K562 (cell line): ENCODE results near the gene ZNF22. TPM values are rescaled to one million over a fixed set of nuclear protein-coding genes. Genes with fewer than 3 reads are reported as not detected.

Experiments
- ATAC-seq: fragments of 200-7000 bp; cut with Tn5 transposase; 3 replicates; pipeline ENCODE4 v1.9.1; 2020; ENCODE audit warnings: moderate library complexity
- BruUV-seq: library from RNA; stranded (reverse); fragments of 400-500 nt; replicated peaks from 2 replicates; lab custom pipeline; 2021; lab: Mats Ljungman, UMichigan
- CTCF ChIA-PET: fragments of 300-600 bp; formaldehyde crosslinking; extraction: SDS; loops from one replicate; lab custom pipeline; 2021; ENCODE audit warnings: low intra/inter-chr PET ratio; lab: Yijun Ruan, JAX
- POLR2A ChIA-PET: fragments of 300-600, 350-650 bp; sonication (Branson Sonifier 250); formaldehyde crosslinking; extraction: SDS; loops from one replicate; lab custom pipeline; 2021; ENCODE audit warnings: antibody characterized with exemption, inconsistent platforms; lab: Yijun Ruan, JAX
- DNase-seq, 4 experiments: peaks; one replicate each; pipeline versions ENCODE4 v3.0.0 to v3.0.0-alpha.2; 2011 to 2018; ENCODE audit warnings: low spot score in 3 of 4, mixed read lengths in 3 of 4; ENCODE audit errors: extremely low read depth in 1 of 4
- FAIRE-seq: peaks from 2 replicates; lab custom pipeline; 2011; peaks lifted over from hg19 to GRCh38; lab: Jason Lieb, UNC
- H2AFZ ChIP-seq: 2 replicates; pipeline ENCODE4 v1.6.0; 2011; ENCODE audit warnings: low read depth, low read length, control low read depth, inconsistent platforms
- H3K27ac ChIP-seq: fragments of 200-600 bp; 3 replicates; pipeline ENCODE4 v1.8.0; 2011; ENCODE audit warnings: low read depth, mild to moderate bottlenecking, control low read depth, inconsistent platforms, low read length, moderate library complexity, mixed read lengths; ENCODE audit errors: extremely low read depth
- H3K27me3 ChIP-seq, 2 experiments: fragments of 300-600 bp in 1 of 2; 2 replicates in 1 of 2; 3 replicates in 1 of 2; pipeline versions ENCODE4 v1.6.0 to v1.8.0; 2011; ENCODE audit warnings: inconsistent platforms in 2 of 2, low read length in 2 of 2, mild to moderate bottlenecking in 1 of 2, mixed read lengths in 1 of 2, moderate library complexity in 1 of 2; ENCODE audit not compliant: control insufficient read depth in 2 of 2, insufficient read depth in 2 of 2
- H3K36me3 ChIP-seq: fragments of 300-600 bp; 3 replicates; pipeline ENCODE4 v1.8.0; 2011; ENCODE audit warnings: mild to moderate bottlenecking, low read length, inconsistent platforms; ENCODE audit not compliant: control insufficient read depth, insufficient read depth
- H3K4me1 ChIP-seq, 2 experiments: fragments of 200-600 bp in 1 of 2; replicated peaks in 1 of 2; 2 replicates in 1 of 2; 3 replicates in 1 of 2; pipeline versions ENCODE4 v1.5.1 to v1.8.0; 2011; ENCODE audit warnings: inconsistent platforms in 2 of 2, low read length in 2 of 2, mild to moderate bottlenecking in 1 of 2, mixed read lengths in 1 of 2, moderate library complexity in 1 of 2; ENCODE audit not compliant: control insufficient read depth in 2 of 2, insufficient read depth in 2 of 2
- H3K4me2 ChIP-seq: 2 replicates; pipeline ENCODE4 v1.6.1; 2011; ENCODE audit warnings: low read length, control low read depth, inconsistent platforms, mixed read lengths; ENCODE audit not compliant: insufficient read depth
- H3K4me3 ChIP-seq: fragments of 200-600 bp; sonication (generic), shearing (Covaris generic); 2 replicates; pipeline ENCODE4 v1.5.1; 2016; ENCODE audit warnings: control low read depth, inconsistent platforms
- H3K79me2 ChIP-seq: fragments of 200-600 bp; 3 replicates; pipeline ENCODE4 v1.8.0; 2011; ENCODE audit warnings: low read length, inconsistent platforms; ENCODE audit not compliant: control insufficient read depth, insufficient read depth
- H3K9ac ChIP-seq, 2 experiments: 2 replicates each; pipeline versions ENCODE4 v1.6.0 to v1.6.1; 2011; ENCODE audit warnings: low read depth in 2 of 2, low read length in 2 of 2, control low read depth in 1 of 2, inconsistent platforms in 1 of 2, mild to moderate bottlenecking in 1 of 2, mixed read lengths in 1 of 2; ENCODE audit not compliant: insufficient read depth in 1 of 2
- H3K9me1 ChIP-seq: one replicate; pipeline ENCODE4 v1.6.0; 2011; ENCODE audit warnings: inconsistent platforms, mild to moderate bottlenecking, low read length, moderate library complexity; ENCODE audit not compliant: control insufficient read depth, insufficient read depth
- H3K9me3 ChIP-seq: replicated peaks from 2 replicates; pipeline ENCODE4 v1.5.1; 2011; ENCODE audit warnings: low read depth, low read length, inconsistent platforms; ENCODE audit not compliant: control insufficient read depth, insufficient read depth
- H4K20me1 ChIP-seq: replicated peaks from 2 replicates; pipeline ENCODE4 v1.6.1; 2011; ENCODE audit warnings: low read length, inconsistent platforms, mixed read lengths; ENCODE audit not compliant: control insufficient read depth, insufficient read depth
- JUNB ChIP-seq: fragments of 450-650 bp; formaldehyde crosslinking; conservative IDR thresholded peaks from 2 replicates; pipeline ENCODE4 v1.4.0; 2020; ENCODE audit warnings: mild to moderate bottlenecking
- NUFIP1 ChIP-seq: fragments of 450-650 bp; IDR thresholded peaks from 2 replicates; pipeline ENCODE4 v1.6.1; 2018; ENCODE audit not compliant: partially characterized antibody
- TARDBP ChIP-seq: fragments of 450-650 bp; IDR thresholded peaks from 2 replicates; pipeline ENCODE4 v1.6.1; 2016
- ZNF146 ChIP-seq: IDR thresholded peaks from one replicate; pipeline ENCODE4 v1.6.1; 2018; ENCODE audit warnings: missing compliant biosample characterization; ENCODE audit not compliant: unreplicated experiment
- ZNF311 ChIP-seq: fragments of 250-450 bp; sonication (Bioruptor Pico); IDR thresholded peaks from 2 replicates; pipeline ENCODE4 v1.4.0; 2020; ENCODE audit warnings: mild to moderate bottlenecking, moderate library complexity
- ZNF668 ChIP-seq: fragments of 250-450 bp; sonication (Bioruptor Pico); IDR thresholded peaks from 2 replicates; pipeline ENCODE4 v1.8.0; 2022; ENCODE audit warnings: mild to moderate bottlenecking, inconsistent platforms
- WGBS: fragments of 100-300 bp; shearing (Covaris generic); methylation state at CpG from one replicate; pipeline ENCODE4 v1.1.6; 2016; ENCODE audit warnings: low coverage, mixed read lengths; ENCODE audit not compliant: insufficient coverage; ENCODE audit errors: missing lambda C conversion rate; 5-methylcytosine and 5-hydroxymethylcytosine counted together
- in situ Hi-C: fragments of 300-500 bp; cut with MboI; formaldehyde crosslinking; loops from 4 replicates; pipeline ENCODE4 v1.15.0; 2018; ENCODE audit warnings: inconsistent platforms, mixed read lengths
- intact Hi-C: fragments of 100-400 bp; cut with micrococcal nuclease; formaldehyde crosslinking; loops from 2 replicates; pipeline ENCODE4 v1.14.2; 2022
- polyA plus RNA-seq, 8 experiments: library from polyadenylated mRNA; depleted of rRNA in 4 of 8; stranded (reverse) in 5 of 8; unstranded in 3 of 8; fragments of >200 nt; fragmentation: Nextera tagmentation in 2 of 8; fragmentation: Illumina TruSeq in 1 of 8; extraction: Ambion mirVana in 2 of 8; extraction: Trizol in 1 of 8; gene quantifications; 2 replicates each; pipeline versions ENCODE4 v1.2.1 to v1.2.3, GENCODE V29; 2011 to 2014; ENCODE audit warnings: inconsistent platforms in 1 of 8, missing spikeins in 1 of 8
- total RNA-seq, 7 experiments: library from RNA; depleted of rRNA in 6 of 7; stranded (reverse); fragments of >200 nt in 6 of 7; fragmentation: Illumina TruSeq in 2 of 7; extraction: Trizol in 2 of 7; gene quantifications; 2 replicates each; pipeline versions ENCODE4 v1.2.1 to v1.2.3, GENCODE V29; 2011 to 2021; ENCODE audit warnings: low replicate concordance in 1 of 7
- TF ChIP-seq, protein P1 (sequence below): fragments of 250-450 bp; sonication (Bioruptor Pico); IDR thresholded peaks from 2 replicates; pipeline ENCODE4 v1.4.0; 2020; ENCODE audit warnings: mild to moderate bottlenecking, moderate library complexity
- TF ChIP-seq, protein P2 (sequence below), 2 experiments: fragments of 200-800 bp in 1 of 2; sonication (Bioruptor generic) in 1 of 2; sonication (generic) in 1 of 2; formaldehyde crosslinking in 1 of 2; IDR thresholded peaks in 1 of 2; conservative IDR thresholded peaks in 1 of 2; 2 replicates each; pipeline versions ENCODE4 v1.5.0 to v1.6.1; 2016 to 2020; ENCODE audit warnings: missing compliant biosample characterization in 1 of 2, missing genetic modification characterization in 1 of 2, missing genetic modification reagents in 1 of 2
- TF ChIP-seq, protein P3 (sequence below): sonication (generic); IDR thresholded peaks from 2 replicates; pipeline ENCODE4 v1.6.1; 2016
- TF ChIP-seq, protein P4 (sequence below): fragments of 450-650 bp; IDR thresholded peaks from 2 replicates; pipeline ENCODE4 v1.6.1; 2016; ENCODE audit warnings: antibody characterized with exemption
- TF ChIP-seq, protein P5 (sequence below), 3 experiments: IDR thresholded peaks in 2 of 3; conservative IDR thresholded peaks in 1 of 3; 2 replicates each; pipeline ENCODE4 v1.5.1; 2011 to 2012; ENCODE audit warnings: low read length in 3 of 3, mild to moderate bottlenecking in 3 of 3, control low read depth in 2 of 3, improper control_type of control experiment in 1 of 3, inconsistent platforms in 1 of 3, low read depth in 1 of 3, mixed read lengths in 1 of 3, moderate library complexity in 1 of 3; ENCODE audit not compliant: insufficient read depth in 2 of 3

The ZNF22 gene
- total and polyA plus RNA-seq, 9 of the 15 experiments (the other 6 are each of a cell fraction or from before 2014, with no cell fraction given): 36.2 to 98.7 (median 51.2) TPM

DNA sequence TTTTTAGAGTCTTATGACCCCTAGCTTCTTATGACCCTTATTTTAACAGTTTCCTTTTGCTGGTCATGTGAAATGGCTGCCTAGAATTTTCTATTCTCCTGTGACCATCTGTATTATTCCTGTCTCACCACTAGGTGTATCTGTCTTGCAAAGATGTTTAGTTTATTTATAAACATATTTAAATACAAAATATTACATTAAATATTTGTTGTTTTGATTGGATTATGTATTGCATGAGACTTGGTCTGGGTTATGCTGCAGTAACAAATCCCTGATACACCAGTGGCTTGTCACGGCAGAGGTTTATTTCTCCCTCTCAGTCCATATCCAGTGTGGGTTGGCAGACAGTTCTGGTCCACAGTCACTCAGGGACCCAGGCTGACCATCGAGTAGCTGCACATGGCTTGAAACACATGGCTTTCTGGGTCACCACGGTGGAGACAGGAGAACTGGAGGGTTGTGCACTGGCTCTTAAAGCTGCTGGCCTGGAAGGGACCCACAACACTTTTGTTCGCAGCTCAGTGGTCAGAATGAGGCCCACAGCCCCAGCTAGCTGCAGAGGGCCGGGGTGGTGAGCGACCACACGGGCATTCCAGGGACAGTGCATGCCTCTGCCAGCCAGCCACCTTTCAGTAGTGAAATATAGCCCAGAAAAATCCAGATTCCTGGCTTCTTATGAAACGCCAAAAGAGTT is 33.8 kb upstream of the ZNF22 start:
- peak overlapping the region; percentile 81 for H2AFZ ChIP-seq
- H3K36me3 ChIP-seq: no peaks in the 10 kb centered on the region
- H3K27ac ChIP-seq: no peak overlapping the region
- peaks cover 2 to 31% of the 10 kb centered on the region in 2 experiments; a peak in 2 of 5 replicates for H3K27me3 ChIP-seq
- H3K79me2 ChIP-seq: no peaks in the 10 kb centered on the region
- in situ Hi-C loops: no loop called here
- no peak overlapping the region for H3K4me2 ChIP-seq
- H3K4me3 ChIP-seq: no peak overlapping the region
- no peaks in the 10 kb centered on the region for H4K20me1 ChIP-seq
- no peak overlapping the region for H3K9ac ChIP-seq
- no peak for ATAC-seq
- H3K4me1 ChIP-seq: peaks cover 5 to 7% of the 10 kb centered on the region in 2 experiments; a peak in 4 of 5 replicates
- BruUV-seq: no TSS peak
- H3K9me1 ChIP-seq: no peaks in the 10 kb centered on the region
- no peak for FAIRE-seq
- no peak for DNase-seq
- 28% methylated on average over 8 of the region's 8 CpGs for WGBS
- H3K9me3 ChIP-seq: no peaks in the 10 kb centered on the region
- intact Hi-C loops: no loop called here
- CTCF ChIA-PET: no interaction called here
- POLR2A ChIA-PET: interaction anchor here (1.3 to 2.0 kb wide), 2 partner anchors 12 to 17 kb away, joined by 3 to 6 read pairs; partner anchors contain the start of gene DEPP1
- no peak for TF ChIP-seq JUNB (CRISPR knock-in tag)
- TF ChIP-seq, protein P1, sequence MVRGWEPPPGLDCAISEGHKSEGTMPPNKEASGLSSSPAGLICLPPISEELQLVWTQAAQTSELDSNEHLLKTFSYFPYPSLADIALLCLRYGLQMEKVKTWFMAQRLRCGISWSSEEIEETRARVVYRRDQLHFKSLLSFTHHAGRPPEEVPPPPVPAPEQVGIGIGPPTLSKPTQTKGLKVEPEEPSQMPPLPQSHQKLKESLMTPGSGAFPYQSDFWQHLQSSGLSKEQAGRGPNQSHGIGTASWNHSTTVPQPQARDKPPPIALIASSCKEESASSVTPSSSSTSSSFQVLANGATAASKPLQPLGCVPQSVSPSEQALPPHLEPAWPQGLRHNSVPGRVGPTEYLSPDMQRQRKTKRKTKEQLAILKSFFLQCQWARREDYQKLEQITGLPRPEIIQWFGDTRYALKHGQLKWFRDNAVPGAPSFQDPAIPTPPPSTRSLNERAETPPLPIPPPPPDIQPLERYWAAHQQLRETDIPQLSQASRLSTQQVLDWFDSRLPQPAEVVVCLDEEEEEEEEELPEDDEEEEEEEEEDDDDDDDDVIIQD: no peak
- TF ChIP-seq TARDBP: no peak
- TF ChIP-seq, protein P2, sequence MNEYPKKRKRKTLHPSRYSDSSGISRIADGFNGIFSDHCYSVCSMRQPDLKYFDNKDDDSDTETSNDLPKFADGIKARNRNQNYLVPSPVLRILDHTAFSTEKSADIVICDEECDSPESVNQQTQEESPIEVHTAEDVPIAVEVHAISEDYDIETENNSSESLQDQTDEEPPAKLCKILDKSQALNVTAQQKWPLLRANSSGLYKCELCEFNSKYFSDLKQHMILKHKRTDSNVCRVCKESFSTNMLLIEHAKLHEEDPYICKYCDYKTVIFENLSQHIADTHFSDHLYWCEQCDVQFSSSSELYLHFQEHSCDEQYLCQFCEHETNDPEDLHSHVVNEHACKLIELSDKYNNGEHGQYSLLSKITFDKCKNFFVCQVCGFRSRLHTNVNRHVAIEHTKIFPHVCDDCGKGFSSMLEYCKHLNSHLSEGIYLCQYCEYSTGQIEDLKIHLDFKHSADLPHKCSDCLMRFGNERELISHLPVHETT (CRISPR knock-in tag; conservative IDR thresholded peaks at IDR 0.05 in 1 of 2, IDR thresholded peaks at IDR 0.05 in 1 of 2): peak in 1 of 2 experiments; percentile 39; a peak in 1 of 4 replicates
- TF ChIP-seq, protein P3, sequence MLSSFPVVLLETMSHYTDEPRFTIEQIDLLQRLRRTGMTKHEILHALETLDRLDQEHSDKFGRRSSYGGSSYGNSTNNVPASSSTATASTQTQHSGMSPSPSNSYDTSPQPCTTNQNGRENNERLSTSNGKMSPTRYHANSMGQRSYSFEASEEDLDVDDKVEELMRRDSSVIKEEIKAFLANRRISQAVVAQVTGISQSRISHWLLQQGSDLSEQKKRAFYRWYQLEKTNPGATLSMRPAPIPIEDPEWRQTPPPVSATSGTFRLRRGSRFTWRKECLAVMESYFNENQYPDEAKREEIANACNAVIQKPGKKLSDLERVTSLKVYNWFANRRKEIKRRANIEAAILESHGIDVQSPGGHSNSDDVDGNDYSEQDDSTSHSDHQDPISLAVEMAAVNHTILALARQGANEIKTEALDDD: no peak
- no peak for TF ChIP-seq NUFIP1
- TF ChIP-seq ZNF311 (CRISPR knock-in tag): no peak
- TF ChIP-seq, protein P4, sequence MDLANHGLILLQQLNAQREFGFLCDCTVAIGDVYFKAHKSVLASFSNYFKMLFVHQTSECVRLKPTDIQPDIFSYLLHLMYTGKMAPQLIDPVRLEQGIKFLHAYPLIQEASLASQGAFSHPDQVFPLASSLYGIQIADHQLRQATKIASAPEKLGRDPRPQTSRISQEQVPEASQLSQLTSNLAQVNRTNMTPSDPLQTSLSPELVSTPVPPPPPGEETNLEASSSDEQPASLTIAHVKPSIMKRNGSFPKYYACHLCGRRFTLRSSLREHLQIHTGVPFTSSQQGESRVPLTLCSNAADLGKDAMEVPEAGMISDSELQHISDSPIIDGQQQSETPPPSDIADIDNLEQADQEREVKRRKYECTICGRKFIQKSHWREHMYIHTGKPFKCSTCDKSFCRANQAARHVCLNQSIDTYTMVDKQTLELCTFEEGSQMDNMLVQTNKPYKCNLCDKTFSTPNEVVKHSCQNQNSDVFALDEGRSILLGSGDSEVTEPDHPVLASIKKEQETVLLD: no peak
- TF ChIP-seq ZNF668 (CRISPR knock-in tag): no peak
- TF ChIP-seq, protein P5, sequence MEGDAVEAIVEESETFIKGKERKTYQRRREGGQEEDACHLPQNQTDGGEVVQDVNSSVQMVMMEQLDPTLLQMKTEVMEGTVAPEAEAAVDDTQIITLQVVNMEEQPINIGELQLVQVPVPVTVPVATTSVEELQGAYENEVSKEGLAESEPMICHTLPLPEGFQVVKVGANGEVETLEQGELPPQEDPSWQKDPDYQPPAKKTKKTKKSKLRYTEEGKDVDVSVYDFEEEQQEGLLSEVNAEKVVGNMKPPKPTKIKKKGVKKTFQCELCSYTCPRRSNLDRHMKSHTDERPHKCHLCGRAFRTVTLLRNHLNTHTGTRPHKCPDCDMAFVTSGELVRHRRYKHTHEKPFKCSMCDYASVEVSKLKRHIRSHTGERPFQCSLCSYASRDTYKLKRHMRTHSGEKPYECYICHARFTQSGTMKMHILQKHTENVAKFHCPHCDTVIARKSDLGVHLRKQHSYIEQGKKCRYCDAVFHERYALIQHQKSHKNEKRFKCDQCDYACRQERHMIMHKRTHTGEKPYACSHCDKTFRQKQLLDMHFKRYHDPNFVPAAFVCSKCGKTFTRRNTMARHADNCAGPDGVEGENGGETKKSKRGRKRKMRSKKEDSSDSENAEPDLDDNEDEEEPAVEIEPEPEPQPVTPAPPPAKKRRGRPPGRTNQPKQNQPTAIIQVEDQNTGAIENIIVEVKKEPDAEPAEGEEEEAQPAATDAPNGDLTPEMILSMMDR (IDR thresholded peaks at IDR 0.05 in 2 of 3, conservative IDR thresholded peaks at IDR 0.05 in 1 of 3; ENCODE audit: insufficient read depth in 2 of 3, low read depth in 1 of 3, low read length in 3 of 3): peak in 2 of 3 experiments; percentile 23 to 39; a peak in 2 of 6 replicates
- no peak for TF ChIP-seq ZNF146
